Measurements from ENCODE around the gene UGT1A9.
"Not testable (repeated sequence)": the region's sequence is repeated elsewhere in the genome, so short reads cannot be mapped to it uniquely, and the experiment has no call there.

Gene UGT1A9

GRCh38 chr2:233655043-233655442 is 16.7 kb upstream of the UGT1A9 start:
- H3K27ac ChIP-seq, result no peak overlapping the region
- H3K9ac ChIP-seq, result no peak overlapping the region
- H3K9me3 ChIP-seq, result no peaks in the 10 kb centered on the region
- no peaks in the 10 kb centered on the region for H3K36me3 ChIP-seq
- no peaks in the 10 kb centered on the region for H3K4me1 ChIP-seq
- H3K4me2 ChIP-seq, result no peak overlapping the region
- TF ChIP-seq Cebpa-rat (IDR thresholded peaks at IDR 0.05), result no peak
- H3K4me3 ChIP-seq, result no peak overlapping the region
- H4K20me1 ChIP-seq, result no peaks in the 10 kb centered on the region
- no peaks in the 10 kb centered on the region for H3K27me3 ChIP-seq

- H3K4me3 ChIP-seq, H3K27ac ChIP-seq, H3K36me3 ChIP-seq, H3K27me3 ChIP-seq, H3K9ac ChIP-seq, H3K4me2 ChIP-seq, H3K4me1 ChIP-seq, H4K20me1 ChIP-seq, H3K9me3 ChIP-seq: not testable (repeated sequence)
Measured at GRCh38 chr2:233655943-233656342, 15.8 kb upstream of the UGT1A9 start.

- H3K27ac ChIP-seq, result no peak overlapping the region
- no peak overlapping the region for H3K9ac ChIP-seq
- H4K20me1 ChIP-seq, result no peaks in the 10 kb centered on the region
- no peak overlapping the region for H3K4me3 ChIP-seq
- H3K36me3 ChIP-seq, result no peaks in the 10 kb centered on the region
- no peak for TF ChIP-seq Cebpa-rat (IDR thresholded peaks at IDR 0.05)
- H3K4me1 ChIP-seq, result no peaks in the 10 kb centered on the region
- H3K4me2 ChIP-seq, result no peak overlapping the region
- H3K9me3 ChIP-seq, result no peaks in the 10 kb centered on the region
- H3K27me3 ChIP-seq, result no peaks in the 10 kb centered on the region
Measured at GRCh38 chr2:233656443-233656842, 15.3 kb upstream of the UGT1A9 start.

- Histone ChIP-seq H4K20me1 (no peaks in the 10 kb centered on the region), H3K4me1 (no peaks in the 10 kb centered on the region), H3K27me3 (no peaks in the 10 kb centered on the region), H3K9me3 (no peaks in the 10 kb centered on the region), H3K4me2 (no peak overlapping the region), H3K4me3 (no peak overlapping the region), H3K9ac (no peak overlapping the region), H3K27ac (no peak overlapping the region), H3K36me3 (no peaks in the 10 kb centered on the region)
- TF ChIP-seq Cebpa-rat (IDR thresholded peaks at IDR 0.05), result no peak
Measured at GRCh38 chr2:233658610-233659009, 13.1 kb upstream of the UGT1A9 start.

- Histone ChIP-seq H3K36me3 (no peaks in the 10 kb centered on the region), H3K9me3 (no peaks in the 10 kb centered on the region; the same call in 1 of the 2 replicates), H3K9ac (no peak overlapping the region), H3K4me3 (no peak overlapping the region), H3K4me1 (no peaks in the 10 kb centered on the region), H3K4me2 (no peak overlapping the region), H3K27me3 (no peaks in the 10 kb centered on the region), H4K20me1 (no peaks in the 10 kb centered on the region), H3K27ac (no peak overlapping the region)
- TF ChIP-seq Cebpa-rat (IDR thresholded peaks at IDR 0.05), result no peak
Measured at GRCh38 chr2:233663911-233664310, 7.8 kb upstream of the UGT1A9 start.

- no peak for TF ChIP-seq Cebpa-rat (IDR thresholded peaks at IDR 0.05)
- H3K4me2 ChIP-seq, result no peak overlapping the region
Measured at GRCh38 chr2:233668605-233669260, 3.0 kb upstream of the UGT1A9 start.

GRCh38 chr2:233672886-233673285 is 1.2 kb downstream of the UGT1A9 start:
- no peaks in the 10 kb centered on the region for H4K20me1 ChIP-seq
- no peaks in the 10 kb centered on the region for H3K36me3 ChIP-seq
- no peak overlapping the region for H3K27ac ChIP-seq
- H3K4me1 ChIP-seq, result no peaks in the 10 kb centered on the region
- H3K4me3 ChIP-seq, result no peak overlapping the region
- no peak overlapping the region for H3K4me2 ChIP-seq
- no peak for TF ChIP-seq Cebpa-rat (IDR thresholded peaks at IDR 0.05)
- H3K27me3 ChIP-seq, result no peaks in the 10 kb centered on the region
- H3K9me3 ChIP-seq, result no peaks in the 10 kb centered on the region
- no peak overlapping the region for H3K9ac ChIP-seq

More at GRCh38 chr2:233668605-233669260, 3.0 kb upstream of the UGT1A9 start:
- H3K9ac ChIP-seq, result no peak overlapping the region
- H3K27me3 ChIP-seq, result no peaks in the 10 kb centered on the region
- H3K4me3 ChIP-seq, result no peak overlapping the region
- H4K20me1 ChIP-seq, result no peaks in the 10 kb centered on the region
- no peaks in the 10 kb centered on the region for H3K4me1 ChIP-seq
- H3K9me3 ChIP-seq, result no peaks in the 10 kb centered on the region; the same call in 1 of the 2 replicates
- no peaks in the 10 kb centered on the region for H3K36me3 ChIP-seq
- no peak overlapping the region for H3K27ac ChIP-seq

GRCh38 chr2:233673896-233674295 is 2.2 kb downstream of the UGT1A9 start:
- Histone ChIP-seq H3K9me3 (no peaks in the 10 kb centered on the region), H3K4me1 (no peaks in the 10 kb centered on the region), H3K27me3 (no peaks in the 10 kb centered on the region), H3K36me3 (no peaks in the 10 kb centered on the region), H3K27ac (no peak overlapping the region), H3K9ac (no peak overlapping the region), H3K4me2 (no peak overlapping the region), H3K4me3 (no peak overlapping the region), H4K20me1 (no peaks in the 10 kb centered on the region)
- TF ChIP-seq Cebpa-rat (IDR thresholded peaks at IDR 0.05), result no peak

- Histone ChIP-seq H3K9ac (no peak overlapping the region), H3K4me3 (no peak overlapping the region), H3K4me2 (no peak overlapping the region), H4K20me1 (no peaks in the 10 kb centered on the region), H3K27me3 (no peaks in the 10 kb centered on the region), H3K9me3 (no peaks in the 10 kb centered on the region), H3K27ac (no peak overlapping the region), H3K36me3 (no peaks in the 10 kb centered on the region), H3K4me1 (no peaks in the 10 kb centered on the region)
- no peak for TF ChIP-seq Cebpa-rat (IDR thresholded peaks at IDR 0.05)
Measured at GRCh38 chr2:233674314-233674713, 2.6 kb downstream of the UGT1A9 start.

- Histone ChIP-seq H3K4me2 (no peak overlapping the region), H3K27me3 (no peaks in the 10 kb centered on the region), H4K20me1 (no peaks in the 10 kb centered on the region), H3K4me1 (no peaks in the 10 kb centered on the region), H3K36me3 (no peaks in the 10 kb centered on the region), H3K4me3 (no peak overlapping the region), H3K9ac (no peak overlapping the region), H3K27ac (no peak overlapping the region), H3K9me3 (no peaks in the 10 kb centered on the region)
- TF ChIP-seq Cebpa-rat (IDR thresholded peaks at IDR 0.05), result no peak
Measured at GRCh38 chr2:233674995-233675394, 3.3 kb downstream of the UGT1A9 start.

GRCh38 chr2:233676046-233676445 is 4.3 kb downstream of the UGT1A9 start:
- no peaks in the 10 kb centered on the region for H3K27me3 ChIP-seq
- no peak overlapping the region for H3K4me3 ChIP-seq
- H3K9me3 ChIP-seq, result no peaks in the 10 kb centered on the region
- H3K4me2 ChIP-seq, result no peak overlapping the region
- TF ChIP-seq Cebpa-rat (IDR thresholded peaks at IDR 0.05), result no peak
- no peaks in the 10 kb centered on the region for H4K20me1 ChIP-seq
- no peak overlapping the region for H3K9ac ChIP-seq
- no peaks in the 10 kb centered on the region for H3K36me3 ChIP-seq
- no peak overlapping the region for H3K27ac ChIP-seq
- no peaks in the 10 kb centered on the region for H3K4me1 ChIP-seq
